Suprapubic skin (tissue), 4 donors: Measurements from ENCODE around the gene GEMIN5. TPM values are rescaled to one million over a fixed set of nuclear protein-coding genes. Genes with fewer than 3 reads are reported as not detected.

ENCODE experiments used
- DNase-seq, 2 donors: peaks; one replicate each; pipeline ENCODE4 v3.0.0-alpha.2; 2019; ENCODE audit warnings: low spot score in 2 of 2
- H3K27ac ChIP-seq: fragments of 200-600 bp; sonication (generic); one replicate; pipeline ENCODE4 v1.5.1; 2019
- H3K27me3 ChIP-seq: fragments of 200-600 bp; sonication (generic); one replicate; pipeline ENCODE4 v1.5.1; 2019
- H3K36me3 ChIP-seq: fragments of 200-600 bp; sonication (generic); one replicate; pipeline ENCODE4 v1.5.1; 2019
- H3K4me1 ChIP-seq: fragments of 200-600 bp; sonication (generic); one replicate; pipeline ENCODE4 v1.5.1; 2019
- H3K4me3 ChIP-seq: fragments of 200-600 bp; sonication (generic); one replicate; pipeline ENCODE4 v1.5.1; 2019; ENCODE audit warnings: mild to moderate bottlenecking
- H3K9me3 ChIP-seq: fragments of 200-600 bp; sonication (generic); one replicate; pipeline ENCODE4 v1.5.1; 2019
- CTCF ChIP-seq, 2 donors: fragments of 200-600 bp in 1 of 2; fragments of 450-650 bp in 1 of 2; sonication (generic) in 1 of 2; IDR thresholded peaks; one replicate each; pipeline ENCODE4 v1.5.1; 2016 to 2019; ENCODE audit warnings: antibody characterized with exemption in 2 of 2, mild to moderate bottlenecking in 1 of 2, moderate library complexity in 1 of 2
- EP300 ChIP-seq: sonication (generic); formaldehyde crosslinking; IDR thresholded peaks from one replicate; pipeline ENCODE4 v1.6.1; 2017; ENCODE audit warnings: antibody characterized with exemption
- POLR2A ChIP-seq, 2 donors: fragments of 450-650 bp; IDR thresholded peaks; one replicate each; pipeline ENCODE4 v1.6.1; 2017; ENCODE audit warnings: antibody characterized with exemption in 2 of 2, mild to moderate bottlenecking in 2 of 2, moderate library complexity in 2 of 2
- POLR2AphosphoS5 ChIP-seq, 3 donors: sonication (generic); formaldehyde crosslinking; IDR thresholded peaks; one replicate each; pipeline ENCODE4 v1.6.1; 2017; ENCODE audit warnings: antibody characterized with exemption in 3 of 3
- WGBS: methylation state at CpG from one replicate; pipeline ENCODE4 v1.1.5; 2018; 5-methylcytosine and 5-hydroxymethylcytosine counted together
- total RNA-seq, 4 donors: library from RNA; depleted of rRNA; stranded (reverse); fragments of >200 nt; gene quantifications; one replicate each; pipeline ENCODE4 v1.1.0, GENCODE V29; 2016

GEMIN5 gene
- total RNA-seq, 4 donors from 2014 or later = 14.7 to 26.8 (median 17.9) TPM

GRCh38 chr5:154947778-154948177 is 9.8 kb upstream of the GEMIN5 start:
- Histone ChIP-seq H3K4me3 (no peak overlapping the region), H3K27ac (no peak overlapping the region), H3K27me3 (no peaks in the 10 kb centered on the region), H3K4me1 (peaks cover 20% of the 10 kb centered on the region), H3K9me3 (no peaks in the 10 kb centered on the region), H3K36me3 (no peaks in the 10 kb centered on the region)
- TF ChIP-seq EP300 (no peak), POLR2AphosphoS5 (IDR thresholded peaks at IDR 0.05) (no peak), POLR2A (IDR thresholded peaks at IDR 0.05) (no peak), CTCF (IDR thresholded peaks at IDR 0.05) (no peak)
- no peak for DNase-seq
- 83% methylated on average over 6 of the region's 6 CpGs for WGBS

DNA sequence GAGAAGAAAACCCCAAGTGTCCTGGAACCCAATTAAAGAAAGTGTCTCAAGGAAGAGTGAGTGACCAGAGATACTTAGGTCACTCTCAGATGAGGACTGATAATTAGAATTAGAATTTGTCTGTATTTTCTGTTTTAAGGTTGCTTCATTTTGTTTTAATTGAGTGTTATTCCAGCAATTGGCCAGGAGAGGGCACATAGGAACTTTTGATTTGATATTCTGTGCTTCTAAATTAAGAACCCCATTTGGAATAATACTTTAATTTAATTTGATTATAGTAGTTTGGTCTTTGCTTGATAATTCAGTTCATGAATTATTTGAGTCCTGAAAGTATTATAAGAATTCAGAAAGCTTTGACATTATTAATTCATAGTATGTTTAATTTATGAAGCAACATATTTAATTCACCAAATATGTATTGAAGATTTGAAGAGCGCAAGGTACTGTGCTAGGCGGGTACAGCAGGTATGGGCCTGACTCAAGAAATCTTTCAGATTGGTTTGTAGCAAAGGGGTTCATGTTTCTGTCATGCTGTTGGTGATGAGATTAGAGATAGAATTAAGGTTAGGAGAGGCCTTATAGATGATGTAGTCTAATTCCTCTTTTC is 7.8 kb upstream of the GEMIN5 start:
- no peaks in the 10 kb centered on the region for H3K27me3 ChIP-seq
- H3K4me3 ChIP-seq = no peak overlapping the region
- TF ChIP-seq CTCF (IDR thresholded peaks at IDR 0.05) (peak in 1 of 2 donors; percentile 49), POLR2AphosphoS5 (IDR thresholded peaks at IDR 0.05) (no peak)
- 97% methylated on average over 2 of the region's 2 CpGs for WGBS
- H3K4me1 ChIP-seq = peaks cover 34% of the 10 kb centered on the region
- H3K27ac ChIP-seq = no peak overlapping the region
- no peak for DNase-seq
- H3K36me3 ChIP-seq = no peaks in the 10 kb centered on the region
- no peaks in the 10 kb centered on the region for H3K9me3 ChIP-seq

- Histone ChIP-seq H3K9me3 (no peaks in the 10 kb centered on the region), H3K4me1 (peaks cover 37% of the 10 kb centered on the region)
- no peak for DNase-seq
Observed at GRCh38 chr5:154944716-154945115, 6.7 kb upstream of the GEMIN5 start.

DNA sequence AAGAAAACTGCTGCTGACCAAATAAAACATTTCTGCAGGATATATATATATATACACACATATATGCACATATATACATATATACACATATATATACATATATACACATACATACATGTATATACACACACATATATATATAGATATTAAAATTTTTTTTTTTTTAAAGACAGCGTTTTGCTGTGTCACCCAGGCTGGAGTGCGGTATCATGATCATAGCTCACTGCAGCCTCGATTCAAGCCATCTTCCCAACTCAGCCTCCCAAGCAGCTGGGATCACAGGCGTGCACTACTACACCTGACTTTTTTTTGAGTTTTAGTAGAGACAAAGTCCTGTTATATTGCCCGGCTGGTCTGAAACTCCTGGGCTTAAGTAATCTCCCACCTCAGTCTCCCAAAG is 5.5 kb upstream of the GEMIN5 start:
- 81% methylated on average over 5 of the region's 5 CpGs for WGBS
- Histone ChIP-seq H3K27me3 (no peaks in the 10 kb centered on the region), H3K4me3 (no peak overlapping the region), H3K4me1 (peaks cover 36% of the 10 kb centered on the region), H3K27ac (no peak overlapping the region), H3K36me3 (no peaks in the 10 kb centered on the region), H3K9me3 (no peaks in the 10 kb centered on the region)
- DNase-seq = no peak
- no peak for TF ChIP-seq EP300
- TF ChIP-seq POLR2A (IDR thresholded peaks at IDR 0.05) = no peak
- no peak for TF ChIP-seq CTCF (IDR thresholded peaks at IDR 0.05)
- TF ChIP-seq POLR2AphosphoS5 (IDR thresholded peaks at IDR 0.05) = no peak

More at GRCh38 chr5:154944716-154945115, 6.7 kb upstream of the GEMIN5 start:
- Histone ChIP-seq H3K27ac (no peak overlapping the region), H3K36me3 (no peaks in the 10 kb centered on the region), H3K4me3 (no peak overlapping the region), H3K27me3 (no peaks in the 10 kb centered on the region)
- TF ChIP-seq CTCF (IDR thresholded peaks at IDR 0.05) (no peak), EP300 (no peak), POLR2AphosphoS5 (IDR thresholded peaks at IDR 0.05) (no peak), POLR2A (IDR thresholded peaks at IDR 0.05) (no peak)

DNA sequence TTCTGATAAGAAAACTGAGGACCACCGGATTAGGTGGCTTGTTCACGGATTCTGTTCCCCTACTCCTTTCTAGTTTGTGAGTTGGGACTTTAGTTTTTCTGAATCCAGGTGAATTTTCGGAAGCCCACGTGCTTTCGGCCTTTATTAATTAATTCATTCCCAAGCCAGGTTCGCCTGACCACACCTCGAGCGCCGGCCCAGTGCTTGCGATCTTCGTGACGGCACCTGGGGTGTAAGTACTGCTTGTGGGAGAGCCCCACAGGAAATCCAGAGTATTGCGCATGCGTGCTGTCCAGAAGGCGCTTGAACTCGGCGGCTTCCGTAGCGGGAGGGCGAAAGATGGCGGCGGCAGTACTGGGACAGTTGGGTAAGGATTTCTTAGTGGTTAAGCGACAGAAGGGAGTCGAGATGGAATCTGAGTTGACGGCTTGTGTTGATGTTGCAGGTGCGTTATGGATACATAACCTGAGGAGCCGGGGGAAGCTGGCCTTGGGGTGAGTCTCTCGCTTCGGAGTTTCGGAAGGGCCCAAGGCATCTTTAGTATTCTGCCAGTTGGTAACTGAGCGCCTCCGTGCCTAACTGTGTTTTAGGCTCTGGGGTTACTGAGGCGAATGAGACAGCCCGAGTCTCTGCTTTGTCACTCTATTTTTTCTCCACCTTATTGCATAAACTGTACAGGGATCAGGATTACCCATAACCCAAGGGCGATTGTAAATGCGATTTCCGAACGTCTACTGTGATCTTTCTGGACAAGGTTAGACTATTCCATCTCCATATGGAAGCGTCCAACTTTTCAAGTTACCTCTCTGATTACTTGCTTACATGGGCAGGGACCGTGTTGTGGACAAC is 3.0 kb upstream of the GEMIN5 start, which contains the start of gene MRPL22:
TSS of gene MRPL22 (plus strand) at position 302 of the 849 bp plus-strand sequence. CDS start at position 340, 38 bp downstream.
- Histone ChIP-seq H3K4me1 (peaks cover 52% of the 10 kb centered on the region), H3K27me3 (no peaks in the 10 kb centered on the region), H3K9me3 (no peaks in the 10 kb centered on the region), H3K27ac (peak within 1 kb of the TSS; percentile 77), H3K4me3 (peak within 1 kb of the TSS; percentile 60), H3K36me3 (no peaks in the 10 kb centered on the region)
- DNase-seq = peak; percentile 95 to 96
- TF ChIP-seq POLR2AphosphoS5 (IDR thresholded peaks at IDR 0.05) = peak in 2 of 3 donors; percentile 51 to 95
- peak in 1 of 2 donors; percentile 59 for TF ChIP-seq POLR2A (IDR thresholded peaks at IDR 0.05)
- no peak for TF ChIP-seq CTCF (IDR thresholded peaks at IDR 0.05)
- WGBS = 2% methylated on average over 39 of the region's 40 CpGs
